AG09319 (cell line): ENCODE measurements around the gene WASF2.

Experiments used
- DNase-seq: peaks from one replicate; pipeline ENCODE4 v3.0.0-alpha.2; 2010; ENCODE audit warnings: low read depth; ENCODE audit errors: extremely low read depth
- CTCF ChIP-seq: IDR thresholded peaks from 2 replicates; pipeline ENCODE4 v1.5.1; 2011; ENCODE audit warnings: low read depth, mild to moderate bottlenecking, inconsistent platforms, low read length, moderate library complexity

The WASF2 gene

GRCh38 chr1:27418326-27419185, 71.4 kb downstream of the WASF2 start:
- no peak for TF ChIP-seq CTCF
- DNase-seq: peak; percentile 68

- DNase-seq: no peak
- TF ChIP-seq CTCF: no peak
Measured at GRCh38 chr1:27417713-27418112, 72.3 kb downstream of the WASF2 start.

GRCh38 chr1:27416387-27417111, 73.4 kb downstream of the WASF2 start:
- DNase-seq: peak; percentile 39
- TF ChIP-seq CTCF: peak; percentile 70

- DNase-seq: no peak
Measured at GRCh38 chr1:27414091-27414490, 75.9 kb downstream of the WASF2 start.

GRCh38 chr1:27413004-27413403, 77.0 kb downstream of the WASF2 start:
- no peak for TF ChIP-seq CTCF
- DNase-seq: no peak

More at GRCh38 chr1:27414091-27414490, 75.9 kb downstream of the WASF2 start:
- no peak for TF ChIP-seq CTCF

GRCh38 chr1:27412502-27412901, 77.5 kb downstream of the WASF2 start:
- DNase-seq: no peak
- no peak for TF ChIP-seq CTCF

GRCh38 chr1:27410709-27411108, 79.3 kb downstream of the WASF2 start:
- no peak for DNase-seq
- TF ChIP-seq CTCF: no peak
